Sciatic nerve (tissue), 2 donors: Measurements from ENCODE around the gene SUCO. TPM values are rescaled to one million over a fixed set of nuclear protein-coding genes. Genes with fewer than 3 reads are reported as not detected.

ENCODE experiments used
- ATAC-seq: fragments of 200-7000 bp; cut with Tn5 transposase; one replicate; pipeline ENCODE4 v1.9.1; 2020; ENCODE audit warnings: mild to moderate bottlenecking, moderate library complexity
- DNase-seq: peaks from one replicate; pipeline ENCODE4 v3.0.0-alpha.2; 2020; ENCODE audit warnings: low spot score
- intact Hi-C: fragments of 100-400 bp; cut with DNase I; formaldehyde crosslinking; loops from one replicate; pipeline ENCODE4 v1.14.2; 2022
- total RNA-seq: library from RNA; stranded (reverse); fragmentation: NEBNext Ultra II Directional; extraction: Animal tissue kit (Norgen Biotek cat#: 25700); gene quantifications from one replicate; pipeline ENCODE4 v1.2.1, GENCODE V29; 2021
- donor health status: DM: no; HTN: no; CAD: no.
- donor health status: DM: no; HTN: no; CAD: no.

The SUCO gene
- total RNA-seq, 1 donor from 2014 or later: 53.1 TPM

DNA sequence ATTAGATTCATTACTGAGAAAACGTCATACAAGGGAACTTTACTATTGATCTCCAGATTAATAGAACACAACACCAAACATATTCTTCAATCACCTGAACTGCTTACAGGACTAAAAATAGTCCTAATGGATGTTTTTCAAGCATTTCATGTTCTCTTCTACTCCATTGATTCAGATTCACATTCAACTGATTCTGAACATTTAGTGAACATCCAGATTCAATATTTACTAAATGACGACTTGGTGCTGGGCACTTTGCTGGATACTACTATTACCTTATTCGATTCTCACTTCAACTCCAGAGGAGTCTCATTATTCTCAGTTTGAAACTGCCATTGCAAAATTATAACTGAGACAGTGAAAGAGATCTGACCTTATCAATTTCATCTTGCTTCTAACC is 18.8 kb upstream of the SUCO start:
- no peak for ATAC-seq
- intact Hi-C loops: no loop called here

DNA sequence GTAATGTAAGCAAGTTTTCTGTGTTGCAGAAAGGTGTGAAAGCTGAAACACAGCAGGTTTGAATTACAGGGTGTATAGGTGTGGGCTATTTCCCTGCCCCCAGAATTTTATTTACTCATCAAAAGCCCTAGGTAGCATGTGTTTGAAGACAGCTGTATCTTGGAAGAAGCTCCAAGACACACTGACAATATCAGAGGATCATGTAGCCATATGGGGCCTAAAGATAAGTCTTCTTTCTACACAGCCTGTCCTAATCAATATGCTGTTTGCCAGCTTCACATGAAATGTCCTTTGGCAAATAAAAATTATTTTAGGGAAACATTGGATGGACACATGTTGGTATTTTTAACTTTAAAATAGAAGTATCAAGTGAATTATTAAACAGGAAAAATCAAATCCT is 17.5 kb upstream of the SUCO start:
- DNase-seq (no peak), ATAC-seq (no peak)
- intact Hi-C loops: no loop called here

More for the DNA sequence above, 18.8 kb upstream of the SUCO start:
- no peak for DNase-seq

DNA sequence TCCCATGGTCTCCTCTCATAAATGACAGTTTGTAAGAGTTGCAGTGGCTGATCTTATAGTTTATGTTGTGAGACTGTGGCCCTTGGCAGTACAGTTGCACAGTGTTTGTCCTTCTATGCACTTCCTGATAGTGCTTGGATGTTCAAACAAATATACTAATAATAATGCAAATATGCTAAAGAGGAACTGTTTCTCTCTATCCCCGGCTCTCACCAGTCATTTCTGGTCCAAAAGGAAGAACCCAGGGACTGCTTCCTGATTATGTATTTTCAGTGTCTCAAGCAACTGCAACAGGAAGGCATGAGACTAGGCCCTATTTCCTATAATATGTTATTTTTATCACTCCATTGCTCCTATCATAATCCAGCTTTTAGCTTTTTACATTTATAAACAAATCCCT is 17.0 kb upstream of the SUCO start:
- DNase-seq: no peak
- peak; percentile 62 for ATAC-seq
- intact Hi-C loops: no loop called here

DNA sequence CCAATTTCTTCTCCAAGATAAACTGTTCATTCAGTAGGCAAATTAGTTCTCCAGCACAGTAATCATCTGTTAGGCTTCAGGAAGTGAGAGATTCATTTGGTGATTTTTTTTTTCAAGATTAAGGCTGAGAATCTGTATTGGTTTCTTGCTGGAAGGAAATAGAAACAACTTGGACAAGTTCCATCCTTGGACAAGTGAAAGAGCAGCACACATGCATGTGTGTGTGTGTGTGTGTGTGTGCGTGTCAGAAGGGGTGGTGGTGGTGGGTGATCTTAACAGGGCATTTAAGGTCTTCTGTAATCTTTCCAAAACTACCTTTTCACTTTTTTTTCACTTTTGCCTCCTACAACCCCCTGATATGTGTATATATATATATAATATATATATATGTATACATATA is 15.9 kb upstream of the SUCO start:
- intact Hi-C loops: no loop called here
- ATAC-seq: no peak
- DNase-seq: no peak

DNA sequence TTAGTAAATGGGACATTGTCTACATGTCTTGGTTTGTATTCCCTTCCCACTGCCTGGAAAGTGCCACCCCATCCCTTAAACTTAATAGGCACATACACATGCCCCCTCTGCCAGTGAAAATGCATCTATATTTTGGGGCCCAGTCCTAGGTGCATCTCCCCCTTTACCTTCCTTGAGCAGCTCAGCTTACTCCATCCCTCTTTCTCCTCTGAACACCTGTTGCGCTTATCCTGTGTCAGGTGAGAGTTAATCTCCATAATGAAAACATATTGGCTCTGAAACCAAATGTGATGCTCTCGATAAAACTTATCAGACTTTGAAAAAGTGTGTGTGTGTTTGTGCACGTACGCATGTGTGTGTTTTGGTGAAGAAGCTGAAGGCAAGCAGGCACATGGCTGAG is 15.4 kb upstream of the SUCO start:
- no peak for DNase-seq
- no peak for ATAC-seq
- intact Hi-C loops: no loop called here

DNA sequence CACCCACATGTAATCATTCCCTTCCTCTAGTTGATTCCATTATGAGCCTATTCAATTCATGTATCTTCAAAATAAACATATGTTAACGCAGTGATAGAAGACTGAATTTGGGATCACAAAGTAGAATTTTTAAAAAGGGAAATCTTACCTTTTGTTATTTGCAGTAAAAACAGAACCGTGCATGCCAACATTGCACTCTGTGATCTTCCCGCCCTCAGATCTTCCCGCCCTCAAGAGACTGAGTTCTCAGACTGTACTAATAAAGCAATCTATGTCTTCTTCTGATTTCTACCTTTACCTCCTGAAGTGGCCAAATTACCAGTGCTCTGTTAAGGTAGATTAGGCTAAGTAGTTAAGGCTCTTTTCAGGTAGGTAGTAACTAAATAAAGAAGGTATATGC is 3.6 kb upstream of the SUCO start:
- ATAC-seq (no peak), DNase-seq (no peak)
- intact Hi-C loops: no loop called here

DNA sequence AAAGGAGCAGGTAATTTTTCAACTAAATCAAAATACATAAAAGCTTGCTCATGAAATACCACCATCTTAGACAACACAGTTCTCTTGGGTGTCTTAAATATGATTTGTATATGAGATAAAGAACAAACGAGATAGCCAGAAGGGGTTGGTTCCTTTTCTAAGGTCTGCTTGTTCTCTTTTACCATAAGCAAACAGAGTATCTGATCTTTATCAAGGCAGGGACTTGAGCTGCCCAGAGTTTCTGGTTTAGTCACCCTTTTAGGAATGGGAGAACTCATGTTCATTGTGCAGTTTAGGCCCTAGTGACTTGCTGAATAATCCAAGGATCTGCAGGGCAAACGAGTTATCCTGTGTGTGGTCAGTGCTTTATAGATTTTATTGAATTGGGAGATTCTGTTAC is 3.0 kb upstream of the SUCO start:
- intact Hi-C loops: no loop called here
- DNase-seq: no peak
- ATAC-seq: no peak

DNA sequence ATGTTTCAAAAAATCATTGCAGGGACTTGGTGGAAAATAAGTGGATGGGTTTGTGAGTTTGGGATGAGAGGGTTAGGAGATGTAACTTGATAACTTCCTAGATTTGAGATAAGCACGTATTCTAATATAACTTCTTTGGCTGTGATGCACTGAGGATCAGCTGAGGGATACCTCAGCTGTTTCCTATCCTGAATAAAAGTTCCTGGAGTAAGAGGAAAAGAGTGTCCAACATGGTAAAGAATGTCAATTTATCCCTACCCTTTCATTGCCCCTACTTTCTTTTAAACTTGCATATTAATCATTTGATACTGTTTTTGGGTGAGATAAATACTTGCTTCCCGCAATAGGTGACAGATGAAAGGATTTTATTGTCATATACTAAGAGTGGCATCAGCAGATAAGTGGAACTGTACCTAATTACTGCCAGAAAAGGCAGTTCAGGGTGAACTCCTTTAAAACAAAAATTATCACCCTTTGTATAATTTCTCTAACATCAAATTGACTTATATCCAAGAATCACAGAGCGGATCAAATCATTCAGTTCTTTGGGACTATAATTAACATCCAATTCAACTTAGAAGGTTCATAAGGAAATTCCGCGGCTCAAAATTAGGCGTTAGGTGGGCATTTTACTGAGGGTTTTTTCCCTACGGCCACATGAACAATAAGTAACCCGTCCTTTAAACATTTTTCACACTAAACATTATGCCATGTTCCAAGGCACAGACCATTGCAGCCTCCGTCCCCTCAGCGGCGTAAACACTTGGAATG is 1.4 kb upstream of the SUCO start:
- intact Hi-C loops: no loop called here
- ATAC-seq (no peak), DNase-seq (no peak)

DNA sequence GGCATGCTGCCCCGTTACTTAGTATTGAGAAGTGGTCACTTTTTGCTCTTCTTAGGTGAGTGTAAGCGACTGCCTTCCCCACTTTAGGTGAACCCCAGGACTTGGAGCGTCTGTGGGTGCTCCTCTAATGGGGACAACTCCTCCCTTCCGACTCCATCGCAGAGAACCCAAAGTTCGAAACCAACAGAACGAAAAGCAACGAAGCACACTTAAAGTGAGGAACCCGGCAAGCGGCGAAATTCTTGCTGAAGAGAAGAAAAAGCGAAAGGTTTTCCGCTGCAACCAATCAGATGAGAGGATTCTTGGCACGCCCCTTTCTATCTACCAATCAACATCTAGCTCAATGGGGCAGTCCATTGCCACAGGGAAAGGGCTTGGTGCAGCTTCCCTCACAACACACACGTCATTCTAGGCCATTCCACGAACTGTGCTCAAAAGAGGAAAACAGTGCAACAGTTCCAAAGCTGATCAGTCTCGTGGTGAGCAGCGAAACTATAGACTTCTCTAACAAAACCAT is 709 bp upstream of the SUCO start:
- DNase-seq (peak; percentile 87), ATAC-seq (peak; percentile 96)
- intact Hi-C loops: no loop called here

DNA sequence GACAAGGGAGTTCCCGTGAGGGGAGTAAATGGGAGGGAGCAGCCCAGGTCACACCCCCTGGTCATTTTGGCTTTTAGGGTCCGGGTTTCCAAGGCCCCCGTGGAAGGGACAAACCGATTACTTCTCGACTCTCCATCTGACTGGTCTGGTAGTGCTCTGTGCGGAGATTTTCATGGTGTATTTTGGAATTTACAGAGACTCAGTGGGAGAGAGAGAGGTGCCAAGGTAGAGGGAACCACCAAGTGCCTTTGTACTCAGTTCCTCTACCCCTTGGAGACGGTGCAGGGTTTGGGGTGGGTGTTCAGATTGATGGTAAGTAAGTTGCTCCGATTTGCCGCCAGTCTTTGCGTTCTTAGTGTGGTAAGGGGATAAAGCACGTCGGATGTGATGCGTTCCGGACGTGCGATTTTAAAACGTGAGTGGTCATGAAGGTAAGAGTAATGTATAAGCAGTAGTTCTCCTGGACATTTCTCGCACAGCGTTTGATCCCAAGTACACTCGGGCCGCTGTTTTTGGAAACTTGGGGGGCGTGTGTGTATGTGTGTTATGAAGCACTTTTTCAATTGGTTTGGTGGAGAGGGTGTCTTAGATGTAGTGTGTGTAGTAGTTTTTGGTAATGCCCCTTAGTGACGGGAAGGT is 682 bp downstream of the SUCO start:
- DNase-seq: peak; percentile 60
- ATAC-seq: no peak
- intact Hi-C loops: no loop called here

DNA sequence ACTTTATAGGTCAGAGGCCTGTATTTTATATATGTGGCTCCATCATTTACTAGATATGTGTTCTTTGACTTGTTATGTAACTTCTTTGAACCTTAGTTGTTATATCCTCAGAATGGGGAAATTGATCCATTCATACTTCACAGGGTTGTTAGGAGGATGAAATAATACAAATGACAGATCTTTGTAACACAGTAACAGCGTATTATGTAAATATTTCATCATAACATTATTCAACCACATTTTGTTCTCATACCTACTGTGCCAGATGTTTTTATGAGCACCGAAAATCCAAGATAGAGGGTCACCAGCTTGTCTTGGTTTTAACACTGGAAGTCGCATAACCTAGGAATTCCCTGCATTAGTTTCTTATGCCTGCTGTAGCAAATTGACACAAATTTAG is 3.3 kb downstream of the SUCO start:
- no peak for DNase-seq
- intact Hi-C loops: no loop called here
- no peak for ATAC-seq

DNA sequence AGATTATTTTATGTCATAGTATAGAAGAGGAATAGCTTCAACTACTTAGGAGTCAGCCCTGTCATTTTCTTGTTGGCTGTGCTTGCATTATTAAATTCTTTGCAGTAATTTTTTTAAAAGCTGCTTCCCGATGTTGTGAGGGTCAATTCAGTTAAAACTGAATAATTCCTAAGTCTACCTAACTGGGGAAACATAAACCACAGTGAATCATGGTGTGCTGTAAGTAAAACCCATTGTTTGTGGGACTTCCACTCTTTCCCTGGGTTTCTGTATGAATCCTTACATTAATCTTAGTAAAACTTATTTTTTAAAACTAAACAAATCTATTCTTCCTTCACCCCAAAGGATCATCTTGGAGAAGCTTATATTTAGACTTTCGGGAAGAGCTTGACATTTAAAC is 4.4 kb downstream of the SUCO start:
- no peak for ATAC-seq
- intact Hi-C loops: no loop called here

DNA sequence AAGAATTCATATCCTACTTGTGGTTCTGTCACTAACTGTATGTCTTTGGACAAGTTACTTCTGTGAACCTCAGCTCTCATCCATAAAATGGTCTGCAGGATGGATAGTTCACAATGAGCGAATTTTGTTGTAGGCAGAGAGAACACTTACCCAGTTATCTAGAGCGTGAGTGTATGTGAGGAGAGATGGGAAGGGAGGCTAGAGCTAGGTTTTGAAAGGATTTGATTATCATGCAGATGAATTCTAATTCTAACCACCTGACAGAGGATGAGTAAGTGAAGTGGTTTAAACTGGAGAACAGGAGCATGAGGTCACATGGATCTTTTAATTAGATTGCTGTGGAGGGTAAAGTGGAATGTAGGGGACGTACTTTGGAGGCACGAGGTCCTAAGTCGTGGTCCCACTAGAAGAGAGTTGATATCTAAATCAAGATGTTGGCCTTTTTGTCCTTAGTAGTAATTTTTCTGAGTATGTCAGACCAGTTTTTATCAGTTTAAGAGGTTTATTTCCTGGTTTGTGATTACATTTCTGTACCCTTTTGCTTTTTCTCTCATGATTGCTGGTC is 5.0 kb downstream of the SUCO start:
- ATAC-seq (no peak), DNase-seq (no peak)
- intact Hi-C loops: no loop called here

More for the DNA sequence above, 4.4 kb downstream of the SUCO start:
- no peak for DNase-seq

DNA sequence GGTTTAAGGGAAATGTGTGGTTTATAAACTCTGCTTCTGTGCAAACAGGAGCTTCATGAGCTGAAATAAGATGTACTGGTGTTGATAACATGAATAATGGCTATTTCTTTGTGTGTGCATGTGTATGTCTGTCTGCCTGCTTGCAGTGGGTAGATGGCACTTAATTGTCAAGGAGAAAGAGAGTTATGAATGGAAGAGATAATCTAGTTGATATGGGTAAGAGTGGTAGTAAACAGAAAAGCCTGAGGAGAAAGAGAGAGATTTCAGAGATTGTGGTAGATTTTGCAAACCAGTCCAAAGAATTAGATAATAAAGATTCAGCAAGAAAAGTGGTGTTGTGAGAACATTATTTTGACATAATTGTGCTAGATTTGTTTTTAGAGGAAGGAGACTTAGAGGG is 7.7 kb downstream of the SUCO start:
- DNase-seq (no peak), ATAC-seq (no peak)
- intact Hi-C loops: no loop called here

DNA sequence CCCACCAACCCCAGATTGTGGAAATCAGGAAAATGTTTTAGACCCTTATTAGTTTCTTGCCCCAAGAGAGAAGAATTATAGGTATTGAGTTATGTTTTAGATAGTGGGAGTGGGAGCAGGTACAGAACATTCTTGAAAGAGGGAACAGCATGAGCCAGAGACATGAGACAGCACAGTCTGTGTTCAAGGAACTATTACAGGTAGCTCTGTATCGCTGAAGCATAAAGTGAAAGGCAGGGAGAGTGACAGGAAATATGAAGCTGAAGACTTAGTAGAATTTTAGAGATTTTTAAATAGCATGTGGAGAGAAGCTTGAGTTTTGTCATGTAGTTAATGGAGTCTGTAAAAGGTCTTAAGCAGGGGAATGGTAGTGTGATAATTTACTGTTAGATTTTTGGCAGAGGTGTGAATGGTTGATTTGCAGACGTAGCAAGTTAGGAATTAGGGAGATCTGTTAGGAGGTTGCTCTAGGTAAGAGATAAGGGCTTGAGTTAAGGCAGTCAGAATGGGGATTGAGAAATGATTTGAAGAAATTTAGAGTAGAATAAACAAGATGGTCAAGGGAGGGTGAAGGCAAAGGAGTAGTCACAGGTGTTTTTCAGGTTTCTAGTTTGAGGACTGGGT is 11.6 kb downstream of the SUCO start:
- intact Hi-C loops: no loop called here
- ATAC-seq (no peak), DNase-seq (no peak)

DNA sequence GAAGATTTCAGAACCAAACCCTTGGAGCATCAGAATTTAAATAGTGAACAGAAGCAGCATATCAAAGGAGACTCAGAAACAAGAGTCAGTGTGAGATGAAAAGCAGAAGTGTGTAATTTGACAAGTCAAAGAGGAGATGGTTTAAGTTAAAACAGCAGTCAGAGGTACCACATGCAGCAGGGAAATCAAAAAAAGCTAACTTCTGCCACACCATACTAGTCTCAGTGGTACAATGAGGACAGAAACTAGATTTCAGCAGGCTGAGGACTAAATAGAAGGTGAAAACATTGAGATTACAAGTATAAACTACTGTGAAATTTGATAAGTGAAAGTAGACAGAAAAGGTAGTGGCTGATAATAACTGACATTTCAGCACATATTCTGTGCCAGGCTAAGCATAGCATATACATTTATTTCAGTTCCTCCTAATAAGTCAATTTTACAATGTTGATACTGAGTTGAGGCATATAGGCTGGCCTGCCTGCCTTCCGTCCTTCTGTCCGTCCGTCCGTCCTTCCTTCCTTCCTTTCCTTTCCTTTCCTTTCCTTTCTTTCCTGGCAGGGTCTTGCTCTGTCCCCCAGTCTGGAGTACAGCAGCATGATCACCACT is 12.6 kb downstream of the SUCO start:
- no peak for DNase-seq
- ATAC-seq: no peak
- intact Hi-C loops: no loop called here

DNA sequence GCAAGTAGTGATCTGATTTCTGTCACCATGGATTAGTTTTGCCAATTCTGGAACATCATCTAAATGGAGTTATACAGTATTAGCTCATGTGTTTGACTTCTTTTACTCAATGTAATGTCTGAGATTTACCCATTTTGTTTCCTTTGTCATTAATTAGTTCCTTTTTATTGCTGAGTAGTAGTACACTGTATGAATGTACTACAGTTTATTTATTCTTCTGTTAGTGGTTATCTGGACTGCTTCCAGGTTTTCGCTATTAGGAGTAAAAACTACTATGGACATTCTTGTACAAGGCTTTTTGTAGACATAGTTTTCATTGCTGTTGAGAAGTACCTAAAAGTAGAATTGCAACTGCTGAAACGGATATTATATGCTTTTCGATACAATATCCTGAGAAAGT is 14.1 kb downstream of the SUCO start:
- ATAC-seq (no peak), DNase-seq (no peak)
- intact Hi-C loops: no loop called here

DNA sequence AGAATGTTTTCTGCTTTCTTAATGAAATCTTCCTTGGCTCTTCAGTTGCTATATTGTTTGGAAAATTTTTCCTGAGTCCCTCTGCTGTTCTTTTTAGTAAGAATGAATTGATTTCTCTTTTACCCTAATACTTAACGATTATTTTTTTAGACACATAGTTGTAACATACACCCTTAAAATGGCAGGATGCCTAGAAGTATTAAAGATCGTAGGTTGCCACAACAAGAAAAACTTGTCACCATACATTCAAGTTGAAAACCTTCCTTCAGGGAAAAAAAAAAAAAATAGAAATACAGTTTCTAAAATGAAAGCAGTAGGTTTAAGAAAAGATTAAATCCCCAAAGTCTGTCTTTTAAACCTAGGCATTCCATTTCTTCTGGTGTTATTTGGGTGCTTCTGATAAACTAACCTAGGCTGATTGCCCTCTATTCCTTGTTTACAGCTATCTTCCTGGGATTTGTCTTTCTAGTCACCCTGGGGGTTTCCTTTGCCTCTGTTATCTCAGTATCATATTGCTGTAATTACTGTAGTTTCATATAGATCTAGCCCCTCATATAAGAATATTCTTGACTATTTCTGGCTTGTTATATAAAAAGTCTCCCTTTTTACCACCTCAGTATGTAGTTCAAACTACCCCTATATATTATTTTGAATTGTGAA is 16.8 kb downstream of the SUCO start:
- ATAC-seq (no peak), DNase-seq (no peak)
- intact Hi-C loops: no loop called here

DNA sequence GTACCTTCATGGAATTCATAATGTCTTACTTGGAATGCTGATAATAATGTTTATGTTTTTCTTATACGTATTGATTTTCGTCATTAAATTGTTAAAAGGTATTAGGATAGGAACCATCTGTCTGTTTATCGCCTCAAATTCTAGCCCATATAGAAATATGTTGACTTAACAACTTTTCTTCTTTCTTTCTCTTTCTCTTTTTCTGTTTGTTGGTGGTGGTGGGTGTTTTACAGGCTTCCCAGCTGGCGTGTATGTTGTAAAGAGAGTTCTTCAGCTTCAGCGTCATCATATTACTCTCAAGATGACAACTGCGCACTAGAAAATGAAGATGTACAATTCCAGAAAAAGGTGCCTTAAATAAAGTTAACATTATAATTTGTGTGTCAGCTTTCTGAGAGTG is 18.3 kb downstream of the SUCO start:
- intact Hi-C loops: no loop called here
- no peak for DNase-seq
- ATAC-seq: no peak
